DLD1 (cell line): Measurements from ENCODE around the gene LIMS1.

Experiments used
- in situ Hi-C: cut with HindIII; loops from 2 replicates; pipeline ENCODE4 v1.10.0; 2017; ENCODE audit warnings: low sequenced_read_pairs

Gene LIMS1

GRCh38 chr2:108612514-108613183 is 78.4 kb downstream of the LIMS1 start:
- in situ Hi-C loops, result no loop called here

DNA sequence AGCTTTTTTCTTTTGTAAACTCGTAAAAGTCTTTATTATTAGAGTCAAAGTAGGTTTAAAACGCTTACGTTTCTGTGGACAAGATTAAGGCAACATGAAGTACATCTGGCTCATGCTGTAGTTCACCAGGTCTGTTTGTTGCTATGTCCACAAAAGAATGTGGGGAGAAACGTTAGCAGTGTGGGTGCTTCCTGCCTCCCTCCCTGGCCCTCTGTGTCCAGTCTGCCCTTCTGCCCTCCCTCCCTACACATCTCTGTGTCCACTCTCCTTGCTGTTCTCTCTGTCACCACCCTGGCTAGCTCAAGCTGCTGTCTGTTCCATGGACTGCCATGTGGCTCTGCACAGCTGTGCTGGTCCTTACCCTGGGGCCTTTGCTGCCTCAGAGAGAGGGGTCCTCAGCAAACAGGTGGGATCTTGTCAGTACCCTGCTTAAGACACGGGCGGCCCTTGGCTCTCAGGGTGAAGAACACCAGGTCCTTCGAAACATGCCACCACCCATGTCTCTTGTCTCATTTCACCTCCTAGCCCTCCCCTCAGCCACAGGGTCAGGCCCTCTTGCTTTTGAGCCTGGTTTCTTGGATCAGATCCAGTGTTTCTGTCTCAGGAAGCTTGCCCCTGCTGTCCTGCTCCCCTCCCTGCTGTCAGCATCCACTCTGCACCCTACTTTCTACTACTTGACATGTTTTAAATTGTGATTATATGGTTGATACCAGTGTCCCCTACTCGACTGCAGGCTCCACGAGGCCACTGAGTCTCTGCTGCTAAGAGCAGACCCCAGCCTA is 79.2 kb downstream of the LIMS1 start:
- in situ Hi-C loops, result no loop called here

DNA sequence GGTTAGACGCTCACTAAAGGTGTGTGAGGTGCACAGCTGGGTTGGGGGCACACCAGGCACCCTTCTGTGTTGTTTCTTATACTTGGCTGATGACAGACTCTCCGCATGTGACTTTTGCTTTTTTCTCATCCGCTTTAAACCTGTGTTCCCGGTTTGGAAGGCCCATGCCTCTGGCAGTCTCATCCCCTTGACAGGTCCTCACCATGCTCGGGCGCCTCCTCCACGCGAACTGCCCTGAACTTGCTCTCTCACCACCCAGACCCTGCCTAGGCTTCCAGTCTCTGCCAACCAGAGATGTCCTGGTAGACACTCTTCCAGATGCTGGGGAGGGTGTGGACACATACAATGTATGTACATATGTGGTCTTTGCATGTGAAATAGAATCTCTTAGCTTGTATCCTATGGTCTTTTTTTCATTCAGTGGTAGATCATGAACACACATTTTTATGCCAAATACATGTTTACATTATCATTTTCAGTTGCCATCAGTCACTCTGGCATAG is 79.8 kb downstream of the LIMS1 start:
- in situ Hi-C loops, result no loop called here

DNA sequence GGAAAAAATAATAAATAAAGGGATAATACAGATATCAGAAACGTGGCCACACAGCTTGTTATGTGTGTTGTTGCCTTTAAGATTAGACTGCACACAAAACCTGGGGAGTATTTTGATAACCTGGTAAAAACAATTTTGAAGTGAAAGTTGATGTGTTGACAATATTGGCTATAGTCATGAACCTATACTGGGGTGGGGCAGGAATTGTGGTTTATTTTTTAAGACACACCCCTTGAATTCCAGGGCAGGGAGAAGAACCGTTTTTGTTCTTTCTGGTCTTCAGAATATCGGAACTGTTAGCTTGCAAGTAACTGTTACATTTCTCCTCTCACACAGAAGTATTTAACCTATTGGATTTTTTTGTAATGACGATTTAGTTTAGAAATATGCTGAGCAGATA is 80.4 kb downstream of the LIMS1 start:
- in situ Hi-C loops, result no loop called here

GRCh38 chr2:108615480-108616090 is 81.3 kb downstream of the LIMS1 start:
- in situ Hi-C loops, result no loop called here

- in situ Hi-C loops, result no loop called here
These were observed 82.0 kb downstream of the LIMS1 start for GRCh38 chr2:108616318-108616717.

GRCh38 chr2:108616751-108617161 is 82.5 kb downstream of the LIMS1 start:
- in situ Hi-C loops, result no loop called here

DNA sequence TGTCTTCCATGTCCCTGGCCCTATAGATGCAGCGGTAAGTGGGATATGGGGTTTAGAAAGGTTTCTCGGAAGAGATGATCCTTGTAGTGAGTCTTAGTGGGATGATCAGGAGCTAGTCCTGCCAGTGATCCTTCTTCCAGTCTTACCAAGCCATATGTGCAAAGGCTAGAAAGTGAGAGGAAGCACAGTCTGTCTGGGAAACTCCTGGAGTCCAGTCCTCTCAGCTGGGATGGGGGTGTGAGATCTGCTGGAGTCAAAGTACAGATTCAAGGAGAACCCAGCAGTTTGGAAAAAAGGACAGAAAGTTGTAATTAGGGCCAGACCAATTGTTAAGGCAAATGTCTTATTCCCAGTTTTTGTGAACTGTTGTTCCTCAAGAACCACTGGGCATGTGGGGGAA is 83.3 kb downstream of the LIMS1 start:
- in situ Hi-C loops, result no loop called here

DNA sequence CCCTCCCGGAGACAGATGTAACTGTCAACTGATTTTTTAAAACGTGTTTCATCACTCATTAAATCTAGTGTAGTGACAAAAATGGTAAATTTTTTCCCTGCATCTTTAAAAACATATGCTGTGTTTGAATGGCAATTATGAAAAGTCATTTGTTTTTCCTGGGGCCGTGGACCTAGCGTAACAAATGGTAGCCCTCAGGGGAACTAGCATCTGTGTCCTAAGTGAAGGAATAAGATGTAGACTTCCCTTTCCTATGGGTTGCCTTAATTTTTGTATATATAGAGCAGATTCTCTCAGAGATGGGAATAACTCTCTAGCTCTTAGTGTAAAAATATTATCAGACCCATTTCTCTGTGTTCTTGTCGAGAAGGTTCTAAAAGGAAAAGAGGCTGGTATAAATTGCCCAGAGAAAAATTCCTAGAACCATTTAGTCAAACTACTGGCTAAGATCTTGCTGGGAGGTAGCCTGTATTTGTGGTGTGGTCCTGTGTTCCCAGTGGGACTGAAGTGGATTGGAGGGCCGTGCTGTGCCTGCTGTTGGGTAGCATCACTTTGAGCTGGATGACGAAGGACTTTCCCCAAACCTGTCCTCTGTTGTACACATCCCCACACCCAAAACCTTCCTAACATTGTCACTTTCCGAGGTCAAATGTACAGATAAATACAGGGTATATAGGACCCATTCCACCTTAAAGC is 85.8 kb downstream of the LIMS1 start:
- in situ Hi-C loops, result loop anchor here (10.0 kb wide), 1 partner anchor 55 kb away; no protein-coding TSS in a partner anchor

GRCh38 chr2:108620656-108621055 is 86.4 kb downstream of the LIMS1 start:
- in situ Hi-C loops, result loop anchor here (10.0 kb wide), 1 partner anchor 56 kb away; no protein-coding TSS in a partner anchor

- in situ Hi-C loops, result loop anchor here (10.0 kb wide), 1 partner anchor 56 kb away; no protein-coding TSS in a partner anchor
These were observed 86.9 kb downstream of the LIMS1 start for GRCh38 chr2:108621087-108621559.

GRCh38 chr2:108621687-108622681 is 87.7 kb downstream of the LIMS1 start:
- in situ Hi-C loops, result loop anchor here (10.0 kb wide), 1 partner anchor 57 kb away; no protein-coding TSS in a partner anchor

GRCh38 chr2:108623616-108624015 is 89.3 kb downstream of the LIMS1 start:
- in situ Hi-C loops, result loop anchor here (10.0 kb wide), 1 partner anchor 59 kb away; no protein-coding TSS in a partner anchor

DNA sequence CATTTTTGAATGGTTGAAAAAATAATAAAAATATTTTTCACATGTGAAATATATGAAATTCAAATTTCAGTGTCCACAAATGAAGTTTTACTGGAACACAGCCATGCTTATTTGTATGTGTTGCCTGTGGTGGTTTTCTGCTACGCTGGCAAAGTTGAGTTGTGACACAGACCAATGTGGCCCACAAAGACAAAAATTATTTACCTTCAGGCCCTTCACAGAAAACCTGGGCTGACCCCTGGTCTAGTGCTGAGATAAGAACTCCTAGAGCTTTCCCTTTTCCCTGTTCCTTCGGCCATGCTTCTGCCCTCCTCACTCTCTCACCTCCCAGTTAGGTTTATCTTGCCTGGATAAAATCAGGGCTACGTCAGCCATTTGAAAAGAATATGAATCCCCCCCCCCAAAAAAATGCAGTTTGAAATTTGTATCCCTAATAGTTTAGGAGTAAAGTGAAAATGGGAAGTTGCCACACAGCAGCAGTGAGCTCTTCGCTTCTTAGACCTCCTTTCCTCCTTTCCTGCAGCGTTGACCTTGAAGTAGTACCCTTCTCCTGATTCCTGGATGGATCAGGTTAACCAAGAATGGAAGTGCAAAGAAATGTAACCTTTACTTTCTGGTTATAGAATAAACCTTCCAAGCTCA is 91.0 kb downstream of the LIMS1 start:
- in situ Hi-C loops, result loop anchor here (10.0 to 25.0 kb wide), 2 partner anchors 61 to 688 kb away; no protein-coding TSS in a partner anchor

- in situ Hi-C loops, result loop anchor here (10.0 to 25.0 kb wide), 2 partner anchors 61 to 689 kb away; no protein-coding TSS in a partner anchor
These were observed 91.5 kb downstream of the LIMS1 start for GRCh38 chr2:108625828-108626195.

DNA sequence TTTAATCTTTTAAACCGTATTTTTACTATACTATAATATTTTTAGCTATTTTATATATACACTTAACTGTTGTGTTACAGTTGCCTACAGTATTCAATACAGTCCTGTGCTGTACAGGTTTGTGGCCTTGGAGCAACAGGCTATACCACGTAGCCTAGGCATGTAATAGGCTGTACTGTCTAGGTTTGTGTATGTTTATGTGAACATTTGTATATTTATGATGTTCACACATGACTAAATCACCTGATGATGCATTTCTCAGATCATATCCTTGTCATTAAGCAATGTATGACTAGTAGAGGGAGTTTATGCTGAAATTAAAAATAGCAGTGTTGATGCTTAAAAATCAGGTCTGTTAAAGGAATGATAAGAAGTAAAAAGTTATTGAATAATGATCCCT is 92.7 kb downstream of the LIMS1 start:
- in situ Hi-C loops, result loop anchor here (10.0 to 25.0 kb wide), 2 partner anchors 62 to 690 kb away; no protein-coding TSS in a partner anchor

DNA sequence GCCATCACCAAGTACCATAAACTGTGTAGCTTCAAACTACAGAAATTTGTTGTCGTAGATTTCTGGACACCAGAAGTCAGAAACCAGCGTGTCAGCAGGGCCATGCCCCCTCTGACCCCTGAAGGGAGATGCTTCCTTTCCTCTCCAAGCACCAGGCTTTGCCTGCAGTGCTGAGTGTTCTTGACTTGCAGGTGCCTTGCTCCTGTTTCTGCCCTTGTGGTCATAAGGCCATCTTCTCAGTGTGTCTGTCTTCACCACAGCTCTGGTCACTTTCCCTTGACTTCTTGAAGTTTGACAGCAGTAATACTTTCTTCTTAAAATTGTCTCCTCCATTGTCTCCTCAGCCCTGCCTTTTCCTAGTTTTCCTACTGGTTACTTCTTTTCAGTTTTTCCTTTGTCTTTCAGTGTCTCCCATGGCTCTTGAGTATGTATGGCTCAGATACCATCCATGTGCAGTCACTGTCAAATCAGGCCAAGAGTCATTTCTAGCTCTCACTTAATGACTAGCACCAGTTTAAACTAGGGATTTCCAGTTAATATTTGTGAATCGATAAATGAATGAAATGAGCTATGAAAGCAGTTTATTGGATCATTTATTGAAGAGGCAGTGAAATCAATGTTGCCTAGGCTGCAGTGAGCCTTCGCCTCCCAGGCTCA is 93.8 kb downstream of the LIMS1 start:
- in situ Hi-C loops, result loop anchor here (10.0 to 25.0 kb wide), 2 partner anchors 63 to 691 kb away; no protein-coding TSS in a partner anchor

DNA sequence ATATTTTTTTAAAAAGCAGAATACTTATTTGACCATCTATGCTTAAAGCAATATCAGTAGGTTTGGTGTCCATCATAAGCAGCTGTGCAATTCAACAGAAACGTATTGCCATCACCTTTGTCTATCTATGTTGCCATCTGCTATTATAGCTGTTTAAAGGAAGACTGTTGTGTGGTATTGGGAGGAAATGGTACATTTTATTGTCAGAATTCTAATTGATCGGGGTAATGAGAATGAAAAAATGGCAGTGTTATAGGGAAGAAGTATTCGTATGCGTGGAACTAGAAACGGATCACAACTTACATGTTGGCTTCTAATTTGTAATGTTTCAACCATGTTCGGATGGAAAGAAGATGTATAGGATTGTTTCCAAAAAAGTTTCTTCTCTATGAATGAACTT is 94.7 kb downstream of the LIMS1 start:
- in situ Hi-C loops, result loop anchor here (10.0 to 25.0 kb wide), 2 partner anchors 64 to 692 kb away; no protein-coding TSS in a partner anchor
